Testis (tissue), 2 donors: ENCODE data around the gene TRAF7.

Experiments
- POLR2A ChIP-seq: fragments of 450-650 bp; IDR thresholded peaks from one replicate; pipeline ENCODE4 v1.6.1; 2017; ENCODE audit warnings: antibody characterized with exemption, mild to moderate bottlenecking, moderate library complexity
- TF ChIP-seq, protein P1 (sequence below), 3 experiments: fragments of 450-650 bp in 2 of 3; fragments of 200-600 bp in 1 of 3; sonication (generic) in 1 of 3; IDR thresholded peaks; one replicate each; pipeline ENCODE4 v1.5.1; 2016 to 2019; ENCODE audit warnings: antibody characterized with exemption in 3 of 3, mild to moderate bottlenecking in 2 of 3, moderate library complexity in 1 of 3

DNA sequence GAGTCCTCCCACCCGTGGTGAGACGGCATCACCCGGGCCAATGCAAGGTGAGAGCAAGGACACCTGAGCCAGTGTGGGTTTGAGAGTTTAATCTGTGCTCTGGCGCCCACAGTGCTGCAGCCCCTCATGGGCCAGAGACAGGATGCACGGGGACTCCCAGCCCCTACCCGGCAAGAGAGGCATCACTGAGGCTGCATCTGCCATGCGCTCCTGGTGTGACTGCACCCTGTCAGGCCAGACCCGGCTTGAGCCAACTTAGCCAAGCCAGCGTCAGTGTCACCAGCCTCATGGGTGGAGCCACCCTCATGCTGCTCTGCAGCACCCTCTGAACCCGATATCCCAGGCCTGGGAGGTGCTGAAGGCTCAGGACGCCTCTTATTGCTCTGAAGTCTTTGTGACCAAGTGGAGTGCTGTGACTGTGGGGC lies 56.4 kb downstream of the TRAF7 start:
- TF ChIP-seq, protein P1, sequence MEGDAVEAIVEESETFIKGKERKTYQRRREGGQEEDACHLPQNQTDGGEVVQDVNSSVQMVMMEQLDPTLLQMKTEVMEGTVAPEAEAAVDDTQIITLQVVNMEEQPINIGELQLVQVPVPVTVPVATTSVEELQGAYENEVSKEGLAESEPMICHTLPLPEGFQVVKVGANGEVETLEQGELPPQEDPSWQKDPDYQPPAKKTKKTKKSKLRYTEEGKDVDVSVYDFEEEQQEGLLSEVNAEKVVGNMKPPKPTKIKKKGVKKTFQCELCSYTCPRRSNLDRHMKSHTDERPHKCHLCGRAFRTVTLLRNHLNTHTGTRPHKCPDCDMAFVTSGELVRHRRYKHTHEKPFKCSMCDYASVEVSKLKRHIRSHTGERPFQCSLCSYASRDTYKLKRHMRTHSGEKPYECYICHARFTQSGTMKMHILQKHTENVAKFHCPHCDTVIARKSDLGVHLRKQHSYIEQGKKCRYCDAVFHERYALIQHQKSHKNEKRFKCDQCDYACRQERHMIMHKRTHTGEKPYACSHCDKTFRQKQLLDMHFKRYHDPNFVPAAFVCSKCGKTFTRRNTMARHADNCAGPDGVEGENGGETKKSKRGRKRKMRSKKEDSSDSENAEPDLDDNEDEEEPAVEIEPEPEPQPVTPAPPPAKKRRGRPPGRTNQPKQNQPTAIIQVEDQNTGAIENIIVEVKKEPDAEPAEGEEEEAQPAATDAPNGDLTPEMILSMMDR (IDR thresholded peaks at IDR 0.05): no peak
- TF ChIP-seq POLR2A: no peak
